Heart right ventricle (tissue), 16 donors: Measurements from ENCODE around the gene C14orf132. TPM values are rescaled to one million over a fixed set of nuclear protein-coding genes. Genes with fewer than 3 reads are reported as not detected.

ENCODE experiments used
- ATAC-seq, 8 donors: fragments of 200-7000 bp; cut with Tn5 transposase; one replicate each; pipeline ENCODE4 v1.9.1; 2020; ENCODE audit warnings: mild to moderate bottlenecking in 8 of 8, moderate library complexity in 8 of 8, moderate number of reproducible peaks in 1 of 8
- DNase-seq, 2 donors: peaks; one replicate each; pipeline ENCODE4 v3.0.0-alpha.2; 2020
- H3K27ac ChIP-seq, 10 donors: fragments of 200-600 bp; sonication (generic) in 2 of 10; one replicate each; pipeline versions ENCODE4 v1.5.0 to v1.8.0; 2020 to 2022; ENCODE audit warnings: mild to moderate bottlenecking in 3 of 10
- H3K27me3 ChIP-seq, 7 donors: fragments of 200-600 bp; one replicate each; pipeline ENCODE4 v1.8.0; 2021 to 2022; ENCODE audit warnings: mild to moderate bottlenecking in 2 of 7
- H3K36me3 ChIP-seq, 9 donors: fragments of 200-600 bp; sonication (generic) in 1 of 9; one replicate each; pipeline versions ENCODE4 v1.5.0 to v1.8.0; 2020 to 2022; ENCODE audit warnings: mild to moderate bottlenecking in 2 of 9
- H3K4me1 ChIP-seq, 9 donors: fragments of 200-600 bp; sonication (generic) in 1 of 9; one replicate each; pipeline versions ENCODE4 v1.5.0 to v1.8.0; 2020 to 2022; ENCODE audit warnings: mild to moderate bottlenecking in 4 of 9
- H3K4me3 ChIP-seq, 10 donors: fragments of 200-600 bp; sonication (generic) in 2 of 10; one replicate each; pipeline versions ENCODE4 v1.5.0 to v1.8.0; 2020 to 2022; ENCODE audit warnings: mild to moderate bottlenecking in 7 of 10, moderate library complexity in 2 of 10
- H3K9me3 ChIP-seq, 11 donors: fragments of 200-600 bp in 10 of 11; sonication (generic) in 2 of 11; one replicate each; pipeline versions ENCODE4 v1.5.0 to v1.8.0; 2013 to 2022; ENCODE audit warnings: mild to moderate bottlenecking in 2 of 11, control low read depth in 1 of 11, moderate library complexity in 1 of 11
- WGBS, 2 donors: extraction: QIAGEN DNeasy Blood & Tissue Kit; methylation state at CpG; one replicate each; pipeline ENCODE4 v1.1.7; 2013; ENCODE audit warnings: inconsistent platforms in 1 of 2; 5-methylcytosine and 5-hydroxymethylcytosine counted together
- intact Hi-C, 10 donors: fragments of 100-400 bp; cut with DNase I; formaldehyde crosslinking; loops; one replicate each; pipeline versions ENCODE4 v1.11.1 to v1.14.2; 2022
- polyA plus RNA-seq, 2 donors: library from polyadenylated mRNA; stranded (reverse); fragments of 200-250 nt; gene quantifications; one replicate each; pipeline ENCODE4 v1.2.3, GENCODE V29; 2013
- total RNA-seq, 10 donors: library from RNA; stranded (reverse); fragmentation: NEBNext Ultra II Directional in 3 of 10; extraction: Animal tissue kit (Norgen Biotek cat#: 25700) in 3 of 10; gene quantifications; one replicate each; pipeline versions ENCODE4 v1.2.1 to v1.2.4, GENCODE V29; 2021 to 2023
- TF ChIP-seq, protein P1 (sequence below), 9 donors: fragments of 200-600 bp; sonication (generic) in 2 of 9; IDR thresholded peaks; one replicate each; pipeline versions ENCODE4 v1.5.0 to v1.8.0; 2021 to 2022; ENCODE audit warnings: antibody characterized with exemption in 9 of 9, mild to moderate bottlenecking in 5 of 9, moderate library complexity in 1 of 9
- donor health status: Arrhythmogenic right ventricular cardiomyopathy.
- donor health status: ischemic (EF 13 %, LVEDD 7.1; RV severe dilation, severe dysfunction).
- donor health status: healthy with polysubstance abuse.
- donor health status: DM: no; HTN: yes; CAD: no.
- donor health status: DM: no; HTN: no; CAD: no.
- donor health status: ischemic (EF 25% LVEDD 6.9; RV normal size, moderate dysfunction).
- donor health status: ischemic (EF 25% LVEDD 5.7; RV mildly dilated, moderate dysfunction).
- donor health status: healthy.
- donor health status: DM: yes; HTN: yes; CAD: no.
- donor health status: Ischemic cardiomyopathy.
- donor health status: ischemic (EF 35%, LVEDD 5.7; RV mildly dilated, moderate dysfunction).
- donor health status: nonischemic (EF 11% LVEDD 7.7; RV severe dilation, severe dysfunction).
- donor health status: DM: yes; HTN: yes; CAD: no.
- donor health status: PGD.
- donor health status: ischemic (EF 29% LVEDD 5.4; RV normal size, mild dysfunction).
- donor health status: nonischemic (EF 23%, LVEDD 6.1; RV moderate dilation, normal function).

The C14orf132 gene
- total and polyA plus RNA-seq, 12 donors, result 0.80 to 16.2 (median 2.5) TPM

DNA sequence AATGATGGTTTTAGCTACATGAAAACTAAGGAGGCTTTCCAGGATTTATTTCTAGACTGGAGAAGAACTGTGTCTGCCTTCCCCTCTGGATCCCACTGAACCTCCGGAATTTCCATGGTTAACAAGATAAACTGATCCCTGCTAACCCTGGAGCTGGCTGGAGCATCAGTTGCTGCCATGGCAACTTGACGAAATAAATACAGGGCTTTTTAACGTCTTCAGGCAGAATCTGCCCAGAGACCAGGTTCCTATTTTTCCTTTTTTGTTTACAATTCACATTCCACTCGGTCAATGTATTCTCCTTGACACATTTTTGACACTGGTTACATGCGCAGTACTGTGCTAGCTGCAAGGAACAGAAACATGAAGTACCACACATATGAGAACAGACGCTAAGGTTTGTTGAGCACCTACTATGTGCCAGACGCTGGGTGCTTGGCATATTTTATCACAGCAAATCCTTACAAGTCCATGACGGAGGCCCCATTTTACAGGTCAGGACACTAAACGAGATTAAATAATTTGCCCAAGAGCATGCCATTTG is 1.7 kb downstream of the C14orf132 start:
- TF ChIP-seq, protein P1, sequence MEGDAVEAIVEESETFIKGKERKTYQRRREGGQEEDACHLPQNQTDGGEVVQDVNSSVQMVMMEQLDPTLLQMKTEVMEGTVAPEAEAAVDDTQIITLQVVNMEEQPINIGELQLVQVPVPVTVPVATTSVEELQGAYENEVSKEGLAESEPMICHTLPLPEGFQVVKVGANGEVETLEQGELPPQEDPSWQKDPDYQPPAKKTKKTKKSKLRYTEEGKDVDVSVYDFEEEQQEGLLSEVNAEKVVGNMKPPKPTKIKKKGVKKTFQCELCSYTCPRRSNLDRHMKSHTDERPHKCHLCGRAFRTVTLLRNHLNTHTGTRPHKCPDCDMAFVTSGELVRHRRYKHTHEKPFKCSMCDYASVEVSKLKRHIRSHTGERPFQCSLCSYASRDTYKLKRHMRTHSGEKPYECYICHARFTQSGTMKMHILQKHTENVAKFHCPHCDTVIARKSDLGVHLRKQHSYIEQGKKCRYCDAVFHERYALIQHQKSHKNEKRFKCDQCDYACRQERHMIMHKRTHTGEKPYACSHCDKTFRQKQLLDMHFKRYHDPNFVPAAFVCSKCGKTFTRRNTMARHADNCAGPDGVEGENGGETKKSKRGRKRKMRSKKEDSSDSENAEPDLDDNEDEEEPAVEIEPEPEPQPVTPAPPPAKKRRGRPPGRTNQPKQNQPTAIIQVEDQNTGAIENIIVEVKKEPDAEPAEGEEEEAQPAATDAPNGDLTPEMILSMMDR (IDR thresholded peaks at IDR 0.05), result no peak
- Histone ChIP-seq H3K4me3 (no peak overlapping the region), H3K36me3 (no peaks in the 10 kb centered on the region), H3K27me3 (peaks cover 0 to 66% (median 25%) of the 10 kb centered on the region in 7 donors), H3K27ac (no peak overlapping the region), H3K9me3 (peaks cover 0 to 6% (median 0%) of the 10 kb centered on the region in 11 donors), H3K4me1 (peaks cover 3 to 34% (median 17%) of the 10 kb centered on the region in 9 donors)
- intact Hi-C loops, result loop anchor here in 1 of 10 donors (5.0 kb wide), 1 partner anchor 51 kb away; no protein-coding TSS in a partner anchor
- ATAC-seq, result no peak
- no peak for DNase-seq
- 80 to 82% methylated on average over 9 of the region's 9 CpGs for WGBS, 2 donors

DNA sequence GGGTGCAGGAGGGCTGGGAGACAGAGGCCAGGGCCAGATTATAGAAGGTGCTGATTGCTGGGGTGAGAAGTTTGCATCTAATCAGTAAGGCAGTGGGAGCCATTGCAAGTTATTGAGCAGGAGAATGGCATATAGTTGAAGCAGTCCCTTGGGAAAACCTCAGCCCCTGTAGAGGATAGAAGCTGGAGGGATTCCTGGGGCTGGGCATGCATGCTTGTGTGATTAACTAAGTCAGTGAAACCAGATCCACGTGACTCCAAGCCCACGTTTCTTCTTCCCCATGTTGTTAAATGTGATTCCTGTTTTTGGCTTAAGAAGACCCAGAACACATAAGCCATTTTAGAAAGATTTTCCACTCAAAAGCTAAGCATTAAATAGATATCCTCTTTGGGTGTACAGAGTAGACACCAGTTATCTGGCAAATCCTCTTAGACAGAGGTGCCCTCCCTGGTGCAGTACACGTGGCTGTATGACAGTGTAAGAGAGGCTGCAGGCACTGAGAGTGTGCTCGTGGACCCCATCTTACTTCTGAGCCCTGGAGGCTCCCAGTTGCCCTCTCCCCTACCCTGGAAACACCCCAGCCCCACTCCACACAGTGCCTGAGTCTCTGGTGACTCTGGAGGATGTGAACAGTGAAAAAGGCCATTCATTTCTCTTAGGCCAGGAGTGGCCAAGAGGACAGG is 3.2 kb downstream of the C14orf132 start:
- H3K9me3 ChIP-seq, result peaks cover 0 to 9% (median 0%) of the 10 kb centered on the region in 11 donors
- no peak for ATAC-seq
- no peak overlapping the region for H3K27ac ChIP-seq
- TF ChIP-seq, protein P1 (IDR thresholded peaks at IDR 0.05), result no peak
- no peak overlapping the region for H3K4me3 ChIP-seq
- no peaks in the 10 kb centered on the region for H3K36me3 ChIP-seq
- no peak for DNase-seq
- WGBS, 2 donors, result 68 to 71% methylated on average over 4 of the region's 4 CpGs
- peaks cover 0 to 62% (median 25%) of the 10 kb centered on the region in 7 donors for H3K27me3 ChIP-seq
- intact Hi-C loops, result loop anchor here in 1 of 10 donors (5.0 kb wide), 1 partner anchor 50 kb away; no protein-coding TSS in a partner anchor
- H3K4me1 ChIP-seq, result peaks cover 3 to 34% (median 17%) of the 10 kb centered on the region in 9 donors

DNA sequence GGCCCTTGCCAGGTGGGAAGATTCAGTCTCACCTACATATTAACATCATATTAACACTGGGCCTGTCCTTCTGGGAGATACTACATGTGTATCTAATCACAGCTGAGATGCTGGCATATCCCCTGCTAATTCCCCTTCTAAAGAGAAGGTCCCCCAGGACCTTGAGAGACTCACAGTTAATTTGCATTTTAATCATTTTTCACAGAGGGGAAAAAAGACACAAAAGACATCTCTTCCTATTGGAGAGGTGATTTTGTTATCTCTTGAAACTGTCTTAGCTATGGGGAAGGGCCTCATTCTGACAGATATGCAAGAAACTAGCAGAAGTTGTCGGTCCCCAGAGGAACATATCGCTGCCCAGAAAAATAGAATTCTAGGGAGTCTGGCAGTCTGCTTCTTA is 7.5 kb downstream of the C14orf132 start:
- TF ChIP-seq, protein P1 (IDR thresholded peaks at IDR 0.05), result no peak
- intact Hi-C loops, result no loop called here
- no peak for DNase-seq
- WGBS, 2 donors, result 79 to 90% methylated on average over 2 of the region's 2 CpGs
- peaks cover 0 to 19% (median 6%) of the 10 kb centered on the region in 7 donors for H3K27me3 ChIP-seq
- ATAC-seq, result no peak
- H3K36me3 ChIP-seq, result no peaks in the 10 kb centered on the region
- no peak overlapping the region for H3K4me3 ChIP-seq
- no peak overlapping the region for H3K27ac ChIP-seq
- H3K9me3 ChIP-seq, result peaks cover 0 to 9% (median 0%) of the 10 kb centered on the region in 11 donors
- peaks cover 0 to 12% (median 0%) of the 10 kb centered on the region in 9 donors for H3K4me1 ChIP-seq

- Histone ChIP-seq H3K27ac (no peak overlapping the region), H3K9me3 (peaks cover 0 to 9% (median 0%) of the 10 kb centered on the region in 11 donors), H3K27me3 (peaks cover 0 to 15% (median under 1%) of the 10 kb centered on the region in 7 donors), H3K36me3 (no peaks in the 10 kb centered on the region), H3K4me1 (peaks cover 0 to 12% (median 0%) of the 10 kb centered on the region in 9 donors), H3K4me3 (no peak overlapping the region)
- TF ChIP-seq, protein P1 (IDR thresholded peaks at IDR 0.05), result no peak
- intact Hi-C loops, result no loop called here
- ATAC-seq (no peak), DNase-seq (no peak)
Measured at GRCh38 chr14:96047101-96047500, 7.9 kb downstream of the C14orf132 start.
